CD4-positive, alpha-beta T cell (primary cell): ENCODE measurements around the gene CR2. TPM values are rescaled to one million over a fixed set of nuclear protein-coding genes. Genes with fewer than 3 reads are reported as not detected.
"Not testable (repeated sequence)": the region's sequence is repeated elsewhere in the genome, so short reads cannot be mapped to it uniquely, and the experiment has no call there.

Experiments
- ATAC-seq: fragments of 200-7000 bp; cut with Tn5 transposase; one replicate; pipeline ENCODE4 v1.10.0; 2022; ENCODE audit warnings: mild to moderate bottlenecking; ENCODE audit not compliant: poor library complexity
- CTCF ChIA-PET: fragments of 350-600 bp; sonication (Branson Sonifier 250); formaldehyde crosslinking; loops from one replicate; lab custom pipeline; 2021; ENCODE audit warnings: antibody characterized with exemption, inconsistent platforms; lab: Charles Lee
- POLR2A ChIA-PET: fragments of 350-600 bp; sonication (Branson Sonifier 250); formaldehyde crosslinking; loops from one replicate; lab custom pipeline; 2021; ENCODE audit warnings: antibody characterized with exemption, inconsistent platforms; lab: Charles Lee
- DNase-seq, 14 experiments: peaks; one replicate each; pipeline ENCODE4 v3.0.0-alpha.2; 2013 to 2020; ENCODE audit warnings: mixed read lengths in 2 of 14
- H3K27ac ChIP-seq, 2 donors: one replicate each; pipeline versions ENCODE4 v1.5.1 to v1.7.0; 2013; ENCODE audit warnings: low read length in 2 of 2, low read depth in 1 of 2, mild to moderate bottlenecking in 1 of 2
- H3K27me3 ChIP-seq, 2 experiments: 1 replicate in 1 of 2; 2 replicates in 1 of 2; pipeline versions ENCODE4 v1.6.1 to v1.7.0; 2013; ENCODE audit warnings: low read length in 2 of 2, control low read depth in 1 of 2, mild to moderate bottlenecking in 1 of 2, moderate library complexity in 1 of 2; ENCODE audit not compliant: insufficient read depth in 2 of 2, control insufficient read depth in 1 of 2
- H3K36me3 ChIP-seq: one replicate; pipeline ENCODE4 v1.6.1; 2013; ENCODE audit warnings: low read length, control low read depth; ENCODE audit not compliant: insufficient read depth
- H3K4me1 ChIP-seq: one replicate; pipeline ENCODE4 v1.6.1; 2013; ENCODE audit warnings: low read length, control low read depth; ENCODE audit not compliant: insufficient read depth
- H3K4me3 ChIP-seq: one replicate; pipeline ENCODE4 v1.5.1; 2013; ENCODE audit warnings: mild to moderate bottlenecking, low read length, moderate library complexity
- H3K9me3 ChIP-seq, 2 experiments: 1 replicate in 1 of 2; 2 replicates in 1 of 2; pipeline versions ENCODE4 v1.6.1 to v1.7.0; 2013; ENCODE audit warnings: low read length in 2 of 2, mild to moderate bottlenecking in 2 of 2, control low read depth in 1 of 2, moderate library complexity in 1 of 2; ENCODE audit not compliant: control insufficient read depth in 1 of 2, insufficient read depth in 1 of 2
- H3K27ac Mint-ChIP-seq: one replicate; pipeline ENCODE4 v1.8.0; 2020; ENCODE audit warnings: mixed read lengths
- H3K27me3 Mint-ChIP-seq: one replicate; pipeline ENCODE4 v1.8.0; 2021; ENCODE audit warnings: mixed read lengths
- H3K36me3 Mint-ChIP-seq: one replicate; pipeline ENCODE4 v1.8.0; 2021; ENCODE audit warnings: low read depth, mixed read lengths
- H3K4me1 Mint-ChIP-seq: one replicate; pipeline ENCODE4 v1.8.0; 2021; ENCODE audit warnings: low read depth, mixed read lengths
- H3K4me3 Mint-ChIP-seq: one replicate; pipeline ENCODE4 v1.8.0; 2020; ENCODE audit warnings: mild to moderate bottlenecking, mixed read lengths
- H3K9me3 Mint-ChIP-seq: one replicate; pipeline ENCODE4 v1.8.0; 2020; ENCODE audit warnings: mixed read lengths
- CTCF ChIP-seq: fragments of 200-600 bp; IDR thresholded peaks from one replicate; pipeline ENCODE4 v1.8.0; 2022; ENCODE audit warnings: antibody characterized with exemption, mild to moderate bottlenecking
- intact Hi-C, 2 experiments: fragments of 100-400 bp; cut with DNase I in 1 of 2; cut with micrococcal nuclease in 1 of 2; formaldehyde crosslinking; loops; one replicate each; pipeline versions ENCODE4 v1.15.1 to v1.9.0; 2023 to 2025; cut with DNase I, micrococcal nuclease
- total RNA-seq, 174 experiments: library from RNA in 2 of 174; stranded (reverse) in 2 of 174; gene quantifications; one replicate each; pipeline ENCODE4 v1.2.3 and lab custom pipeline; 2021 to 2026

Gene CR2
- total RNA-seq, 2 experiments from 2014 or later: 1.2 TPM

- Mint-ChIP-seq H3K27me3 (no peaks in the 10 kb centered on the region), H3K9me3 (peaks cover 3% of the 10 kb centered on the region), H3K36me3 (no peaks in the 10 kb centered on the region), H3K4me1 (no peaks in the 10 kb centered on the region), H3K4me3 (no peak overlapping the region), H3K27ac (no peak overlapping the region)
- Histone ChIP-seq H3K9me3 (no peaks in the 10 kb centered on the region), H3K27me3 (no peaks in the 10 kb centered on the region), H3K27ac (no peak overlapping the region), H3K36me3 (no peaks in the 10 kb centered on the region), H3K4me3 (no peak overlapping the region), H3K4me1 (no peaks in the 10 kb centered on the region)
- intact Hi-C loops: no loop called here
- no peak for ATAC-seq
- ChIA-PET POLR2A (no interaction called here), CTCF (no interaction called here)
- no peak for TF ChIP-seq CTCF
- DNase-seq: no peak
Measured at GRCh38 chr1:207516729-207517128, 62.6 kb downstream of the CR2 start.

GRCh38 chr1:207518608-207519236 lies 64.6 kb downstream of the CR2 start:
- DNase-seq: no peak
- Histone ChIP-seq H3K27ac (no peak overlapping the region), H3K36me3 (no peaks in the 10 kb centered on the region), H3K4me3 (no peak overlapping the region), H3K4me1 (no peaks in the 10 kb centered on the region), H3K9me3 (no peaks in the 10 kb centered on the region), H3K27me3 (no peaks in the 10 kb centered on the region)
- CTCF ChIA-PET: no interaction called here
- intact Hi-C loops: no loop called here
- POLR2A ChIA-PET: no interaction called here
- no peak for ATAC-seq
- Mint-ChIP-seq H3K9me3 (peaks cover 3% of the 10 kb centered on the region), H3K4me3 (no peak overlapping the region), H3K36me3 (no peaks in the 10 kb centered on the region), H3K4me1 (no peaks in the 10 kb centered on the region), H3K27ac (no peak overlapping the region), H3K27me3 (no peaks in the 10 kb centered on the region)
- TF ChIP-seq CTCF: no peak

GRCh38 chr1:207519505-207520399 lies 65.6 kb downstream of the CR2 start:
- H3K27me3 Mint-ChIP-seq: no peaks in the 10 kb centered on the region
- no peak overlapping the region for H3K4me3 Mint-ChIP-seq
- ChIA-PET CTCF (interaction anchor here (0.6 kb wide), 1 partner anchor 734 kb away, joined by 3 read pairs; no protein-coding TSS in a partner anchor), POLR2A (no interaction called here)
- ATAC-seq (no peak), DNase-seq (no peak)
- intact Hi-C loops: no loop called here
- peaks cover 3% of the 10 kb centered on the region for H3K9me3 Mint-ChIP-seq
- H3K27me3 ChIP-seq: no peaks in the 10 kb centered on the region
- no peaks in the 10 kb centered on the region for H3K4me1 Mint-ChIP-seq
- no peaks in the 10 kb centered on the region for H3K4me1 ChIP-seq
- TF ChIP-seq CTCF: no peak
- H3K36me3 ChIP-seq: no peaks in the 10 kb centered on the region
- H3K4me3 ChIP-seq: no peak overlapping the region
- H3K27ac Mint-ChIP-seq: no peak overlapping the region
- no peak overlapping the region for H3K27ac ChIP-seq
- H3K36me3 Mint-ChIP-seq: no peaks in the 10 kb centered on the region
- H3K9me3 ChIP-seq: no peaks in the 10 kb centered on the region

- H3K9me3 Mint-ChIP-seq, H3K4me3 Mint-ChIP-seq, intact Hi-C loops, H3K4me1 Mint-ChIP-seq, H3K4me3 ChIP-seq, POLR2A ChIA-PET, H3K27me3 ChIP-seq, DNase-seq, H3K27ac ChIP-seq, ATAC-seq, H3K9me3 ChIP-seq, H3K27ac Mint-ChIP-seq, H3K36me3 ChIP-seq, H3K27me3 Mint-ChIP-seq, H3K4me1 ChIP-seq, H3K36me3 Mint-ChIP-seq: not testable (repeated sequence)
- CTCF ChIA-PET: interaction anchor here (0.6 to 0.7 kb wide), 2 partner anchors 66 to 733 kb away, joined by 3 to 6 read pairs; partner anchors contain the start of gene CR2
Measured at GRCh38 chr1:207520400-207521345, 66.5 kb downstream of the CR2 start.
